ENCODE measurements around the gene PBRM1. TPM values are rescaled to one million over a fixed set of nuclear protein-coding genes. Genes with fewer than 3 reads are reported as not detected.
A peak's percentile ranks its signal among the peaks of the same experiment; 100 is the strongest.

The PBRM1 gene
- total and polyA plus RNA-seq, 4 donors = 7.1 to 65.7 (median 38.7) TPM

DNA sequence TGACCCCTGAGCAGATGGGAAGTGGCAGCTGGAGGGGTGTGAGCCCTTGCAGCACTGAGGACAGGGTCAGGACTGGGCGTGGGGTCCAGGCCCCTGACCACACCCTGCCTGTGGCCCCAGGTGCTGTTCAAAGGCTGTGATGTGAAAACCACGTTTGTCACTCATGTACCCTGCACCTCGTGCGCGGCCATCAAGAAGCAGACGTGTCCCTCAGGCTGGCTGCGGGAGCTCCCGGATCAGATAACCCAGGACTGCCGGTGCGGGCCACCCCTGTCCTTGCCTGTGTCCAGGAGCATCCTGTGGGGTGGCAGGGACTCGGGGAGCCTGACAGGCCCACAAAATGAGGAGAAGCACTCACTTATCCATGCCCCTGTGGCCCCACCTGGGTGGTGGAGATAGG lies 184.7 kb downstream of the PBRM1 start (continued):
- TF ChIP-seq YY1 (IDR thresholded peaks at IDR 0.05) = no peak
- TF ChIP-seq HNF4A (conservative IDR thresholded peaks at IDR 0.05) = no peak
- no peak for TF ChIP-seq TAF1 (conservative IDR thresholded peaks at IDR 0.05)

DNA sequence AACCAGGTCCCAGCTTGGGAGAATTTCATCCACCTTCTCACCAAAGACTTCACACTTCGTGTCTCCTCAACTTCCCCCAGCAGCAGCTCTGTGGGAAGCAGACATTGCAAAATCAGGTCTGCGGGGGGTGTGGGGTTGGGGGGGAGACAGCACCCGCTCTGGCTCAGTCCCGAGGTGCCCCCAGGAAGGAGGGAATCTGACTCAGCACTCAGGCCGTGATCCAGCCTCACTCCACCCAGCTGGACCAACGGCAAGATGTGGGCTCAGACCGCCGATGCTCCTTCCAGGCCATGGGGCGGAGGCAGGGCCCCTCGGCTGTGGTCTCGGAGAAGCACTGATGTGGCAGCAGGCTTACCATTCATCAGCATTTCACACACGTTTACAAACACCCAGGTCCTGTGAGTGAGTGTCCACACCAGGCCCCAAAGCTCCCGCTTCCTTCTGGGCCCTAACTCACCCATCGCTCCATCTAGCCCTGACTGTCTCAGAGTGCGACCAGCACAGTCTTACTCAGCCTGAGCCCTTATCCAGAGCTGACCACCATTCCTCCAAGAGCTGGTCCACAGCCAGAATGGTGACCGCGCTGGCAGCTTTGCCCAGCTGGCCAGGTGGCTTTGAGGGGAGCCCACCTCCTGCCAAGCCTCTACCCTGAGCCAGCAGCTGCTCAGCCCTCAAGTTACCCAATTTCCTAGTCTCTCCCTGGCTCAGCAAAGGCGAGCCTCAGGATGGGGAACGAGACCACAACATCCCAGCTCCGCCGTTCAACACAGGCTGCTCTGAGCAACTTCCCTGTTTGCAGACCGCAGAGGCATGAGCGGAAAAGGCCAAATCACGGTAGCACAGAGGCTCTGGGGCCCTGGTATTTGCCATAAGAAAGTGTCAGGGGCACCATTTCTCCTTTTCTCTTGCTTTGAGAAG lies 187.3 kb downstream of the PBRM1 start:
- 71% methylated on average over 24 of the region's 24 CpGs for WGBS
- Histone ChIP-seq H3K4me1 (ENCODE audit: control insufficient read depth in 4 of 4, insufficient read depth in 4 of 4, low read length in 3 of 4) (peaks cover 0 to 4% (median 0%) of the 10 kb centered on the region in 4 donors), H3K36me3 (ENCODE audit: control insufficient read depth in 4 of 4, insufficient read depth in 3 of 4, low read depth in 1 of 4, low read length in 3 of 4) (no peaks in the 10 kb centered on the region), H3K27me3 (ENCODE audit: control insufficient read depth in 4 of 4, insufficient read depth in 4 of 4, low read length in 3 of 4) (no peaks in the 10 kb centered on the region), H3K27ac (ENCODE audit: low read depth in 1 of 2, low read length in 2 of 2) (no peak overlapping the region), H3K9ac (ENCODE audit: low read depth in 1 of 2, low read length in 2 of 2) (no peak overlapping the region), H3K9me3 (ENCODE audit: control insufficient read depth in 4 of 4, low read length in 3 of 4) (no peaks in the 10 kb centered on the region), H3K4me3 (ENCODE audit: low read depth in 1 of 3, low read length in 3 of 3) (no peak overlapping the region)
- no peak for DNase-seq (ENCODE audit: low spot score)
- TF ChIP-seq JUND (IDR thresholded peaks at IDR 0.05) = no peak
- TF ChIP-seq RAD21 (IDR thresholded peaks at IDR 0.05) = no peak
- no peak for TF ChIP-seq FOXA2 (IDR thresholded peaks at IDR 0.05)
- TF ChIP-seq SP1 (IDR thresholded peaks at IDR 0.05) = no peak
- TF ChIP-seq, protein P1, sequence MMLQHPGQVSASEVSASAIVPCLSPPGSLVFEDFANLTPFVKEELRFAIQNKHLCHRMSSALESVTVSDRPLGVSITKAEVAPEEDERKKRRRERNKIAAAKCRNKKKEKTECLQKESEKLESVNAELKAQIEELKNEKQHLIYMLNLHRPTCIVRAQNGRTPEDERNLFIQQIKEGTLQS (IDR thresholded peaks at IDR 0.05) = no peak
- TF ChIP-seq, protein P2, sequence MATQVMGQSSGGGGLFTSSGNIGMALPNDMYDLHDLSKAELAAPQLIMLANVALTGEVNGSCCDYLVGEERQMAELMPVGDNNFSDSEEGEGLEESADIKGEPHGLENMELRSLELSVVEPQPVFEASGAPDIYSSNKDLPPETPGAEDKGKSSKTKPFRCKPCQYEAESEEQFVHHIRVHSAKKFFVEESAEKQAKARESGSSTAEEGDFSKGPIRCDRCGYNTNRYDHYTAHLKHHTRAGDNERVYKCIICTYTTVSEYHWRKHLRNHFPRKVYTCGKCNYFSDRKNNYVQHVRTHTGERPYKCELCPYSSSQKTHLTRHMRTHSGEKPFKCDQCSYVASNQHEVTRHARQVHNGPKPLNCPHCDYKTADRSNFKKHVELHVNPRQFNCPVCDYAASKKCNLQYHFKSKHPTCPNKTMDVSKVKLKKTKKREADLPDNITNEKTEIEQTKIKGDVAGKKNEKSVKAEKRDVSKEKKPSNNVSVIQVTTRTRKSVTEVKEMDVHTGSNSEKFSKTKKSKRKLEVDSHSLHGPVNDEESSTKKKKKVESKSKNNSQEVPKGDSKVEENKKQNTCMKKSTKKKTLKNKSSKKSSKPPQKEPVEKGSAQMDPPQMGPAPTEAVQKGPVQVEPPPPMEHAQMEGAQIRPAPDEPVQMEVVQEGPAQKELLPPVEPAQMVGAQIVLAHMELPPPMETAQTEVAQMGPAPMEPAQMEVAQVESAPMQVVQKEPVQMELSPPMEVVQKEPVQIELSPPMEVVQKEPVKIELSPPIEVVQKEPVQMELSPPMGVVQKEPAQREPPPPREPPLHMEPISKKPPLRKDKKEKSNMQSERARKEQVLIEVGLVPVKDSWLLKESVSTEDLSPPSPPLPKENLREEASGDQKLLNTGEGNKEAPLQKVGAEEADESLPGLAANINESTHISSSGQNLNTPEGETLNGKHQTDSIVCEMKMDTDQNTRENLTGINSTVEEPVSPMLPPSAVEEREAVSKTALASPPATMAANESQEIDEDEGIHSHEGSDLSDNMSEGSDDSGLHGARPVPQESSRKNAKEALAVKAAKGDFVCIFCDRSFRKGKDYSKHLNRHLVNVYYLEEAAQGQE (IDR thresholded peaks at IDR 0.05) = no peak

DNA sequence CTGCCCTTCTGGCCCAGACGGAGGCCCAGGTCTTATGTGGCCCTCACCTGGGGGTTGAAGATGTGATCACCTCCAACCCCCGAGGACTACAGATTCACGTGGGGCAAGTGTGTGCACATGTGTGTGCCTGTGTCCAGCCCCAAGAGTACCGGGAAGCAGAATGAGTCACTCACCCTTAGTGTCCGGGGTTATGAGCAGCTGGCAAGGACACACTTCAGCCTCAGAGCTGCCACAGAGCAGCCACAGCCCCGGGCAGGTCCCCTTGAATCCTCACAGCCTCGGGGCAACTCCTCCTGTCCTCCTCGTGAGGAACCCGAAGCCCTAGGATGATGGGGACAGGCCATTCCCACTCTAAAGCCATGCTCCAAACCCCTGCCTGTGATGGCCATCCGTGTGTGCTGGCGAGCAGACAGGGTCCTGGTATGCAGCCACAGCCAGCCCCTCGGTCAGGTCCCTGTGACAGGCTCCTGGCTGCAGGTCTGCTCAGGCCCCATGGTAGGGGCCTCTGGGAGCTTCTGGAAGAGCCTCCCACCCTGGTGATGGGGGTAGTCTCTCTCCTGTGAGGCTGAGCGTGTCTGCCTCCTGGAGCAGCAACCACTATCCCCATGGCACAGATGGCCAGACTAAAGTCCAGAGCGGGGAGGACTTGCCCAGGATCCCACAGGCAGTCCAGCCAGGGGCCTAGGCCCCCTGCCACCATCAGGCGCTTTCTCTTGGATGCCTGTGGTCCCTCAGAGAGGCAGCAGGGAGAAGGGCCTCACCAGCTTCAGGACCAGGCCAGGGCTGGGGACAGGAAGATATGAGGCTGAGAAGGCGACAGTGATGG lies 189.7 kb downstream of the PBRM1 start:
- H3K9me3 ChIP-seq (ENCODE audit: control insufficient read depth in 4 of 4, low read length in 3 of 4) = no peaks in the 10 kb centered on the region

More for the DNA sequence above, 189.7 kb downstream of the PBRM1 start:
- Histone ChIP-seq H3K27me3 (ENCODE audit: control insufficient read depth in 4 of 4, insufficient read depth in 4 of 4, low read length in 3 of 4) (no peaks in the 10 kb centered on the region), H3K27ac (ENCODE audit: low read depth in 1 of 2, low read length in 2 of 2) (peak overlapping the region; percentile 38 to 40), H3K36me3 (ENCODE audit: control insufficient read depth in 4 of 4, insufficient read depth in 3 of 4, low read depth in 1 of 4, low read length in 3 of 4) (peaks cover 4 to 17% (median 12%) of the 10 kb centered on the region in 4 donors), H3K9ac (ENCODE audit: low read depth in 1 of 2, low read length in 2 of 2) (no peak overlapping the region), H3K4me1 (ENCODE audit: control insufficient read depth in 4 of 4, insufficient read depth in 4 of 4, low read length in 3 of 4) (peaks cover 0 to 5% (median 2%) of the 10 kb centered on the region in 4 donors), H3K4me3 (ENCODE audit: low read depth in 1 of 3, low read length in 3 of 3) (peak overlapping the region; percentile 5 to 48 (median 43))
- TF ChIP-seq HNF4A (conservative IDR thresholded peaks at IDR 0.05) (no peak), GABPA (IDR thresholded peaks at IDR 0.05 in 1 of 2, conservative IDR thresholded peaks at IDR 0.05 in 1 of 2) (no peak), FOXA1 (IDR thresholded peaks at IDR 0.05) (no peak)
- TF ChIP-seq, protein P3, sequence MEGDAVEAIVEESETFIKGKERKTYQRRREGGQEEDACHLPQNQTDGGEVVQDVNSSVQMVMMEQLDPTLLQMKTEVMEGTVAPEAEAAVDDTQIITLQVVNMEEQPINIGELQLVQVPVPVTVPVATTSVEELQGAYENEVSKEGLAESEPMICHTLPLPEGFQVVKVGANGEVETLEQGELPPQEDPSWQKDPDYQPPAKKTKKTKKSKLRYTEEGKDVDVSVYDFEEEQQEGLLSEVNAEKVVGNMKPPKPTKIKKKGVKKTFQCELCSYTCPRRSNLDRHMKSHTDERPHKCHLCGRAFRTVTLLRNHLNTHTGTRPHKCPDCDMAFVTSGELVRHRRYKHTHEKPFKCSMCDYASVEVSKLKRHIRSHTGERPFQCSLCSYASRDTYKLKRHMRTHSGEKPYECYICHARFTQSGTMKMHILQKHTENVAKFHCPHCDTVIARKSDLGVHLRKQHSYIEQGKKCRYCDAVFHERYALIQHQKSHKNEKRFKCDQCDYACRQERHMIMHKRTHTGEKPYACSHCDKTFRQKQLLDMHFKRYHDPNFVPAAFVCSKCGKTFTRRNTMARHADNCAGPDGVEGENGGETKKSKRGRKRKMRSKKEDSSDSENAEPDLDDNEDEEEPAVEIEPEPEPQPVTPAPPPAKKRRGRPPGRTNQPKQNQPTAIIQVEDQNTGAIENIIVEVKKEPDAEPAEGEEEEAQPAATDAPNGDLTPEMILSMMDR (IDR thresholded peaks at IDR 0.05; ENCODE audit: low read depth, low read length, missing input control) = no peak
- TF ChIP-seq, protein P2 (IDR thresholded peaks at IDR 0.05) = no peak
- 72% methylated on average over 16 of the region's 16 CpGs for WGBS
- no peak for DNase-seq (ENCODE audit: low spot score)

Measured in liver (tissue), 9 donors.